Activated T-cell treated with anti-CD3 and anti-CD28 coated beads for 1 hour (primary cell): ENCODE results near the gene ANKRD34B.
"Not testable (repeated sequence)": the region's sequence is repeated elsewhere in the genome, so short reads cannot be mapped to it uniquely, and the experiment has no call there.

Experiments used
- DNase-seq: peaks from one replicate; pipeline ENCODE4 v3.0.0-alpha.2; 2020; ENCODE audit warnings: low read depth

Gene ANKRD34B

DNA sequence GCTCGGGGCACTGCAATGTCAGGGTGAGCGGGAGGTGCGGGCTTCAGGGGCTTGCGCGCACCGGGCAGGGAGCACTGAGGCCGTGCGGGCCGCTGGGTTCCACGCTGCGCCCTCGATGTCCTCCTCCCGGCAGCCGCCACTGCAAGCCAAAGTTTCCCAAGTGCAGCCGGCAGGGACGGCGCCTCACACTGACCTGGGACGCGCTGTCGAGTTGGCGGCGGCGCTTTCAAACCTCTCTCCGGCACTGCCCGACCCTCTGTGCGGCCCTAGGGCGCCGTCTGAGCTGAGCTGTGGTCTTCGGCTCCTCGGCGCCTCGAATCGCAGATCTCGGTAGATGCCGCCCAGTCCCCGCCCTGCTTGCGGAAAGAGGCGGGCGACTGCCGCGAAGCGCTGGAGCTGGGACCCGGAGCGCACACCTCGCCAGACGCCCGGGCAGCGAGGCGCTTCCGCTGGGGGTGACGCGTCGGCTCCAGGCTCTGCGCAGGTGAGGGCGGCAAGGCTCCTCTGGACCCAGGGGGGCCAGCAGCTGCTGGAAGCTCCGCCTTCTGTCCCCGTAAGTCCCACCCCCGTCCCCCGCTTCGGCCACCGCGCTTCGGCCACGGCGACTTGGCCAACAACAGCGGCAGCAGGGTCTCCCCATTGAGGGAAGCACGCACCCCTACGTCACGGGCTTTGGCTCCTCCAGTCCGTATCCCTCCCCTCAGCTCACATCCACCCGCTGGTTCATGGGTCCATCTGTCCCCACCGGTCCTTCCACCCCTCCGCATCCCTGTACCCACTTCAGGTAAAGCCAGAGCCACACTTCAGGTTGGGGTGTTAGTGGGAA, at the start of gene ANKRD34B:
Gene ANKRD34B, minus strand, starts transcription at position 320 of the 826 bp plus-strand sequence. CDS start 10,261 bp downstream, outside the sequence.
- no peak for DNase-seq

DNA sequence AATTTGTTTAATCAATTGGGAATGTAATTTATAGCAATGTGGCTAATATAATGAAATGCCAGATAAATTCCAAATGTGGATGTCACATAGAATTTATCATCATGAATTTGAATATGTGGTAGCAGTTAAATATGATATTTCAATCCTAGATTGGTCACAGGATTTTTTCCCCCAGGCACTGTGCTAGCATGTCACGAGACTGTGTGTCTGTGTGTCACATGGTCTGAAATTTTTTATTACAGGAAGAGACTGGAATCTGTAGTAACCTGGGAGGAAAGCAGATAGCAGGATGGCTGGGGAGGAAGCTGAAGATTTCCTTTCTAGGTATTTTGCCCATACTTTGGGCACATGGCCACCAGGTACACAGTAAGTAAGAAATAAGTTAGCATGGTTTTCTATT, 49.0 kb upstream of the ANKRD34B start:
- DNase-seq: no peak

DNA sequence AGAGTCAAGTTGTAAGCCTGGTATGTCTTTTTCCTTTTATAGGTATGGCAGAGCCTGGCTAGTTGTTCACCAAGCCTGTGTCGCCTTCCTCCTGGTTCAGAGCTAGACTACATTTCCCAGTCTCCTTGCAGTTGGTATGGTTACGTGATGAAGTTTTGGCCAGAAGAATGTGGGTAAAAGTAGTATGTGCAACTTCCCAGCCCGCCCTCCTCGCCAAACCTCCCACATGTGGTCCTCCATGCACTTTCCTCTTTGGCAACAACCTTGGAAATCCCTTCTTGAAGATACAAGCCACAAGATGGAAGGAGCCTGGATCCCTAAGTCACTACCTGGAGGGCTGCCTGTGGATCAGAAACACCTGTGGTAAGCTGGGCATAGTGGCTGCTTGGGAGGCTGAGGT, 48.4 kb upstream of the ANKRD34B start:
- DNase-seq: no peak

DNA sequence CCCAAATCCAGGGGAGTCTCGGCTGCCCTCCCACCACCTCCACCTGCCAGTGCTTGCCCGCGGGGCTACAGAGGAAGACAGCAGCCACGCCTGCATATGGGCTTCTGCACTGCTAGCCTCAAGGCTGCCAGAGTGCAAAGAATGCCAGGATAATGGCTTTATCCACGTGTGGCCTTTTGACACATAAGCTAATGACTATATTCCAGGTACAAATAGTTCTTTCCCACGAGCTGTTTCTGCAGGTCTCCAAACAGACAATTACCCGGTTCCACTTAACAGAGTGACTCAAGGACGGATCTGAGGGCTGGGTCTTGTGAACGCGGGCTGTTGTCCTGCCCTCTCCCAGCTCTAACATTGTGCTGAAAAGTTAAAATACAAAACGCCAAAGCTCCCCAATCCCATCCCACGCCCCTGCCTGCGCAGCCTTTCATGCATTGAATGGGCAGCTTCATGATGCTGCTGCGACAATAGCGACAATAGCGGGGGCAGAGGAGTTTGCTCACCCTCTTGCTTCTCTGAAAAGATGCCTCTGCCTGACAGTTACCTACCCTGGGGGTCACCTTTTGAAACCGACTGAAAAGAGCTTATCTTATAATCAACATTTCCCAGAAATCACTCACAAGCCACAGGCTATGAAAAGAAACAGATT, 45.3 kb upstream of the ANKRD34B start:
- DNase-seq: no peak

DNA sequence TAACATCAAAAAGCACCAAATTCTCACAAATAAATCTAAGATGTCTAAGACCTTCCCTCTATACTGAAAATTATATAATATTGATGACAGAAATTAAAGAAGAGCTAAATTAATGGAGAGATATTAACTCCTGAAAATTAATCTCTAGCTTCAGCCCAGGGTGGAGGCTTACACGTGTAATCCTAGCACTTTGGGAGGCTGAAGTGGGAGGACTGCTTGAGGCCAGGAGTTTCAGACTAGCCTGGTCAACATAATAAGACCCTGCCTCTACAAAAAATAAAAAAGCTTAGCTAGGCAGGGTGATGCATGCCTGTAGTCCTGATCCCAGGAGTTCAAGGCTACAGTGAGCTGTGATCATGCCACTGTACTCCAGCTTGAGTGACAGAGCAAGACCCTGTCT, 39.6 kb upstream of the ANKRD34B start:
- no peak for DNase-seq

DNA sequence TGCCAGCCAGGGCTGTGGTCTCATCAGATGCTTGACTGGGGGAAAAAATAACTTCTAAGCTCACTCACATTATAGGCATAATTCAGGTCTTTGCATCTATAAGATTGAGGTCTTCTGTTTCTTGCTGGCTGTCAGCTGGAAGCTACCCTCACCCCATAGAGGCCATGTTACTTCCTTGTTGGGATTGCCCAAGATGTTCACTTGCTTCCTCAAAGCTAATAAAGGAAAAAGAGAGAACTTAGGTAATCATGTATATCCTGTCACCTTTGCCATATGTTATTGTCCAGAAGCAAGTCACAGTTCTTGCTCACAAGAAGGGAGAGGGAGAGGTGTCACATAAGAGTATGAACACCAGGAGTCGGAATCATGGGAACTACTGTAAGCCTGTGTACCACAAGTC, 38.7 kb upstream of the ANKRD34B start:
- no peak for DNase-seq

DNA sequence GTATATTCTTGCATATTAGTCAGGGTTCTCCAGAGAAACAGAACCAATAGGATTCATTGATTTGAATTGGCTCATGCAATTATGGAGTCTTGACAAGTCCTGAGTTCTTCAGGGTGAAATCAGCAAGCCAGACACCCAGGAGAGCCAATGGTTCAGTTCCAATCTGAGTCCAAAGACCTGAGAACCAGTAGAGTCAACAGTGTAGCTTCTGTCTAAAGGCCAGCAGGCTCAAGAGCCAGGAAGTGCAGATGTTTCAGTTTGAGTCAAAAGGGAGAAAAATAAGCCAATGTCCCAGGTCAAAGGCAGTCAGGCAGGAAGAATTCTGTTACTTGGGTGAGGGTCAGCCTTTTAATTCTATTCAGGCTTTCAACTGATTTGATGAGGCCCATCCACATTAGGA, 37.8 kb upstream of the ANKRD34B start:
- DNase-seq: no peak

DNA sequence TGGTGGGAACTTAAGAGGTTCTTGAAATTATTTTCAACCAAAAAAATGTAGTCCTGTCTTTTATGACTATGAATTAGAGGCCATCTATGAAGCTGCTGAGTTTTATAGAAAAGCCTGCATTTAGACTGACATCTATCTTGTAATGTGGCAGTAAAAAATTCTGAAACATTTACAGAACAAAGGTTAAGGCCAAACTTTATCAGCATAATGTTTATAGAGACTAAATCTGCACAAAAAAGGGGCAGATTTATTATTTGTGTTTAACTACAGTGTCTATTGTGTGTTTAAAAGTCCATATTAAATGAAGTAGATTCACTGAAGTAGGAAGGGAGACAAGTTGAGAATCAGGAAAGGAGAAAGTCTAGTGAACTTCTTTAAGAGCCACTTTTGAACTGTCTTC, 37.3 kb upstream of the ANKRD34B start:
- DNase-seq: no peak

DNA sequence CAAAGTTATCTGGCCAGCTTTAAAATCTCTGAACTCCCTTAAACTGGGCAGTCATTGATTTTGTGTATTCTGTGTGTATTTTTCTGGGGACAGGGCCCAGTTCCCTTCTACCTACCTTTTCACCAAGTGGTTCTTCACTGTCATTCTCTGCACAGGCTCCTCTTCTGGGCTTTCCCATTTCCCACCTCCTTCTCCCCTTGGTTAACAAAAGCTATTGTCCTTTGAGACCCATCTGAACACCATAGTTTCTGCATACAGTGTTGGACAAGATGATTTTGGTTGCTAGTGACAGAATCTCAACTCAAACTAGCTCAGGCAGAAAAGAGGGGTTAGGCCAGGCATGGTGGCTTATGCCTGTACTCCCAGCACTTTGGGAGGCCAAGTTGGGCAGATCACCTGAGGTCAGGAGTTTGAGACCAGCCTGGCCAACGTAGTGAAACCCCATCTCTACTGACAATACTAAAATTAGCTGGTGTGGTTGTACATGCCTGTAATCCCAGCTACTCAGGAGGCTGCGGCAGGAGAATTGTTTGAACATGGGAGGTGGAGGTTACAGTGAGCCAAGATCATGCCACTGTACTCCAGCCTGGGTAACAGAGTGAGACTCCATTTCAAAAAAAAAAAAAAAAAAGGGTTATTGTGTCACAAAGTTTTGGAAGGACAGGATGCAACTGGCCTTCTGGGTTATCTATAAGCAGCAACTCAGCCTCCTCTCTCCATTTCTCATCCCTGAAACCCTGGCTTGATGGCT, 31.0 kb upstream of the ANKRD34B start:
- DNase-seq: no peak

DNA sequence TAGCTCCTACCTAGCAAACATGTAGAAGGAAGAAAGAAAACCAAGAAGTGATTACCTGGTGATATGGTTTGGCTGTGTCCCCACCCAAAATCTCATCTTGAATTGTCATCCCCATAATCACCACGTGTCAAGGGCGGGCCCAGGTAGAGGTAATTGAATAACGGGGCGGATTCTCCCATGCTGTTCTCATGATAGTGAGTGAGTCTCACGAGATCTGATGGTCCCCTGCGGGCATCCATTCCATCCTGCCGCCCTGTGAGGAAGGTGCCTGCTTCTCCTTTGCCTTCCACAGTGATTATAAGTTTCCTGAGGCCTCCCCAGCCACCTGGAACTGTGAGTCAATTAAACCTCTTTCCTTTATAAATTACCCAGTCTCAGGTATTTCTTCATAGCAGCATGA, 27.4 kb upstream of the ANKRD34B start:
- no peak for DNase-seq

DNA sequence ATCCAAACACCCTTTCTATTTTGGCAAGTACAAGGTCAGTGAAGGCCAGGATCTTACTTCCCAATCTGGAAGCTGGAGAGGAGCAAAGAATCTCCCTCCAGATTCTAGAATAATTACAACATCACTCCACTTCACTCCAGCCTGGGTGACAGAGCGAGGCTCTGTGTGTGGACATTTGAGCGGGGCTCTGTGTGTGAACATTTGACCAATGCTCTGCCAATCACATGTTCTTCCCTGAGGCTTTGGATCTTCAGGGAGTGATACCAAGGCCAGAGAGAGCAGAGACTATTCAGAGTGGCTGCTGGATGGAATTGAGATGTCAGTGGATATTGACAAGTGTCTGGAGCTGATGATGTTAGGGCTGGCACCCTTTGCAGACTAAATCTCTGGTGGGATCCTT, 24.7 kb upstream of the ANKRD34B start:
- no peak for DNase-seq

DNA sequence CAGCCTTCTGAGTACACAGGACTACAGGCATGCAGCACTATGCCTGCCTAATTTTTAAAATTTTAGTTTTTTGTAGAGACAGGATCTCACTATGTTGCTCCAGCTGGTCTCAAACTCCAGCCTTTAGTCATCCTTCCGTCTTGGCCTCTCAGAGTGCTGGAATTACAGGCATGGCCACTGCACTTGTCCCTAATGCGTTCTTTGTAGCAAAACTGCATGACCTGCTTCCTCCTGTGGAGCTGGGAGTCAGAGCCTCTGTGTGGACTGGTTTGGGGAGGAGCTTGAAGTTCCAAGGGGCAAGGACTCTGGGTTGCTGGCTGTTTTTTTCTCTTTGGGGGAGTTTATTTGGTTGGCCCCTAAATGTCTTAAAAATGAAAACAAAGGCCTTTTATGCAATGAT, 22.7 kb upstream of the ANKRD34B start:
- no peak for DNase-seq

DNA sequence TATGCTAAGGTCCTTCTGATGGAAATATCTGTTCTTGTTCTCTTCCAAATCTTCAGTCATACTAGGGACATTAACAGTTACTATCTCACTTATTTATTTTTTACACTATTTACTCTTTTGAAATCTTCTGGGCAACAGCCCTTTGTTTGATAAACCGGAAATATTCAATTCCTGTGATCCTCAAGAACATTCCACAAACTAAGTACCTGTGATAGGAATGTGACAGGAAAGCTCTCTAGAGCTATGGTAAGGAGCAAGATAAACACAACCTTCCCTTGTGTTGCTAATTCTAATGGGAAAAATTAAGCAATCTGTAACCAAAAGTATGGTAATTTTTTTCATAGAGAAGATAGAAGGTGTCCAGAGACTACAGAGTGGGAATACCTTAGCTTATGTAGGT, 22.0 kb upstream of the ANKRD34B start:
- no peak for DNase-seq

DNA sequence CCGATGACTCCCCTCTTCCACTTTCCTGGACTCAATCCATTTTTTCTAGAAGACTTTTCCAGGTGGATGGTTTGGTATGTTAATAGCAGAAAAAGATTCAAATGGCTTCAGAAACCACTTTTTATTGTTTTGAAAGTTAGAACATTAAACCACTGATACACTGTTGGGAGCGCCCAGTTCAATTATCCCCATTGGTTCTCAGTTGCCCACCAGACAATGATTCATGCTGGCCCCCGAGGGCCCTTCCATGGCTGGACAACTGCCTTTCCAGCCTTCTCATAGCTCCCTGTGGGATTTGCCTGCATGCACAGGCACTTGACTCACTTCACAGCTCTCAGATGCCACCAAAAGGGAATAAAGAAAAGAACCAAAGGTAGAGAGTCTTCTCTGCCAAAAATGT, 21.3 kb upstream of the ANKRD34B start:
- no peak for DNase-seq

DNA sequence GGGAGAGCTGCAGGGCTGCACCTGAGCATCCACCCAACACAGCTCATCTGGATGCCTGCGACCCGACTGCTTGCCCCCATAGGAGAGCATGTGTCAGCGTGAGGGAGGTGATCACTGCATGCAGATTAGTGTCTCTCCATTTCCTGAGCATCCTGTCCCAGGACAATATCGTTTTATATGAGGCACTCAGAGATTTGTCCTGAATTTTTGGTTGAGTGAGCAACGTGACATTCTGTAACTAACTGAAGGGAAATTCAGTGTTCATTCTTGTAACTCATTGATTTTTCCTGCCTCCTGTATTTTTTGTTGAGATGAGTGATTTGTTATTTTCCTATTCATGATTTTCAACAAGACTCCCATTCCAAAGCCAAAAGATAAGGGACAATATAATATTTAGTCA, 20.7 kb upstream of the ANKRD34B start:
- DNase-seq: no peak

DNA sequence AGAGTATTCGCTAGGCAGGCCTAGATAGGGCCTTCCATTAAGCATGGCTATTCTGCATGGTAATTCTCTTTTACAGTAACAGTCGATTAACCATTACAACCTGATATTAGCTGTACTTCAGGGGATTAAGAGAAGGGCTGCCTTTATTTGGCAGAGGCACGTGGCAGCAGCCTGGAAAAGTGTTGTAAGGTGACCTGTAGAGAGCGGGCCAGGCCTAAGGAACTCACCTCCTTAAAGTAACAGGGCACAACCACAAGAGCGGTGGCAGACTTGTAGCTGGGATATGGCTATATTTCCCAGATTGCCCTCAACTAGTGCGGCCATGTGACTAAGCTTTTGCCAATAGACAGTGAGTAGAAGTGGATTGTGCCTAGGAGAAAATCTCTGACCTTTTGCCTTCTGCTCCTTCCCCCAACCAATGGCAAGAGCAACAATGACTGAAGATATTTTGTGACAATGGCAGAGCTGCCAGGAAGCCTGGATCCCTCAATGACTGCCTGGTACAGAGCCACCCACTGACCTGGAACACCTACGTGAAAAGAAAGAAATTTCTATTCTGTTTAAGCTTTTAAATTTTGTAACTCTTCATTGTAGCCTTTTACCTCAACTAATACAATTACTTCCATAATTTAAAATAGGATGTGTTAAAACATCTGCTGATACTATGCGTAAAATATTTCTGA, 18.9 kb upstream of the ANKRD34B start:
- DNase-seq: no peak

DNA sequence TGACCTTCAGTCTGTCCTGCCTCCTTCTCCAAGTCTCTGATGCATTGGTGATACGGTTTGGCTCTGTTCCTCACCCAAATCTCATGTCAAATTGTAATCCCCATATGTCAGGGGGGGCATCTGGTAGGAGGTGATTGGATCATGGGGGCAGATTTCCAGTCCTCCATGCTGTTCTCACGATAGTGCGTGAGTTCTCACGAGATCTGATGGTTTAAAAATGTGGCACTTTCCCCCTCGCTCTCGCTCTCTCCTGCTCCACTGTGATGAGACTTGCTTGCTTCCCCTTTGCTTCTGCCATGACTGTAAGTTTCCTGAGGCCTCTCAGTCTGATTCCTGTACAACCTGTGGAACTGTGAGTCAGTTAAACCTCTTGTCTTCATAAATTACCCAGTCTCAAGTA, 14.7 kb upstream of the ANKRD34B start:
- DNase-seq: no peak

DNA sequence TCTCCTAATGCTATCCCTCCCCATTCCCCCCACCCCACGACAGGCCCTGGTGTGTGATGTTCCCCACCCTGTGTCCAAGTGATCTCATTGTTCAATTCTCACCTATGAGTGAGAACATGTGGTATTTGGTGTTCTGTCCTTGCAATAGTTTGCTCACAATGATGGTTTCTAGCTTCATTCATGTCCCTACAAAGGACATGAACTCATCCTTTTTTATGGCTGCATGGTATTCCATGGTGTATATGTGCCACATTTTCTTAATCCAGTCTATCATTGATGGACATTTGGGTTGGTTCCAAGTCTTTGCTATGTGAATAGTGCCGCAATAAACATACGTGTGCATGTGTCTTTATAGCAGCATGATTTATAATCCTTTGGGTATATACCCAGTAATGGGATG, 10.2 kb upstream of the ANKRD34B start:
- not testable (repeated sequence) for DNase-seq

DNA sequence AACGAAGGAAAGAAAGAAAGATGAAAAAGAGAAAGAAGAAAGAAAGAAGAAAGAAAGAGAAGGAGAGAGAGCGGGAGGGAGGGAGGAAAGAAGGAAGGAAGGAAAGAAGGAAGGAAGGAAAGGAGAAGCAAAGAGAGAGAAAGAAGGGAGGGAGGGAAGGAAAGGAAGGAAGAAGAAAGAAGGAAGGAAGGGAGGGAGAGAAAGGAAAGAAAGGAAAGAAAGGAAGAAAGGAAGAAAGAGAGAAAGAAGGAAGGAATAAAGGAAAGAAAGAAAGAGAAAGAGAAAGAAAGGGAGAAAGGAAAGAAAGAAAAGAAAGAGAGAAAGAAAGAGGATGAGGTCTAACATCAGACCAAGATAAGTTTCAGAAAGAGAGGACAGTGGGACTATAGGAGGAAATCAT, 9.0 kb upstream of the ANKRD34B start:
- no peak for DNase-seq

DNA sequence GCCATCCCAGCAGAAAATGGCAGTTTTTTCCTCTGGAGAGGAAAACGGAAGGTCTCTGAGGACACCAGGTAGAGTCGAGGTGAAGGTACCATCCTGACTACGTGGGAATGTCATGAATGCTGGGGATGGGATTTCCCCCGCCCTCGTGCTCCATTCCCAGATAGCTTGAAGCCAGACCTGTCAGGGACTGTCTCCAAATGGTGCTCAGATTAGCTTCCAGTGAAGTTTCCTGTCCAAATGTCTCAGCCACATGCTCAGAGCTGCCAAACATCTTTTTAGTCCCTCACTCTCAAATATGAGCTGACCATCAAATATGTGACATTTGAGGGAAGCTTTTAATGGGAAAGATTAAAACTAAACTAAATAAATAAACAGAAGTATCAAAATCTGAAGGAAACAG, 7.6 kb upstream of the ANKRD34B start:
- no peak for DNase-seq

DNA sequence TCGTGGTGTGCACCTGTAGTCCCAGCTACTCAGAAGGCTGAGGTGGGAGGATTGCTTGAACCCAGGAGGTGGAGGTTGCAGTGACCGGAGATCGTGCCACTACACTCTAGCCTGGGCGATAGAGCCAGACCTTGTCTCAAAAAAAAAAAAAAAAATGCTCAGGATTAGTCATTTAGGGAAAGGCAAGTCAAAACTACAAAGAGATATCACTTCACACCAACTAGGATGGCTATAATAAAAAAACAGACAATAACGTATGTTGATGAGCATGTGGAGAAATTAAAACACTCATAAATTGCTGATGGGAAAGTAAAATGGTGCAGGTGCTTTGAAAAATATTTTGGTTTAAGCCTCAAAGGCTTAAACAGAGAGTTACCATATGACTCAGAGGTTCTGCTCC, 6.3 kb upstream of the ANKRD34B start:
- DNase-seq: no peak

DNA sequence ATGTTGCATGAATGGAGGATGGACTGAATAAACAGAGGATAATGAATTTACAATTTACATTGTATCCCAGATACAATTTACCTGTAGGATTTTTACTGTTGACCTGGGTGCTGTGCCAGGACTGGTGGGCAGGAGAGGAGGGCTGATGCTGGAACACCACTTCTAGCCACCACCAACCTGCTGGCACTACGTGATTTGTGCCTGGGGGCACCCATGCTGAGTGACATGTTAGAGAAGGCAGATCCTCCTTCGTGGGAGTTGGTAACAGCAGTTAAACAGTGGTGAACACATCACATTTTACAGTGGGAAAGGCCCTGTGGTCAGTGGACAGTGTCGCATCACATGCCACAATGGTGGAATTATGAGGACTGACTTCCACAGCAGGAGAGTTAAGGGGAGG, 3.0 kb upstream of the ANKRD34B start:
- DNase-seq: no peak
